Measurements from ENCODE around the gene RSRC2.

- TF ChIP-seq, protein P1, sequence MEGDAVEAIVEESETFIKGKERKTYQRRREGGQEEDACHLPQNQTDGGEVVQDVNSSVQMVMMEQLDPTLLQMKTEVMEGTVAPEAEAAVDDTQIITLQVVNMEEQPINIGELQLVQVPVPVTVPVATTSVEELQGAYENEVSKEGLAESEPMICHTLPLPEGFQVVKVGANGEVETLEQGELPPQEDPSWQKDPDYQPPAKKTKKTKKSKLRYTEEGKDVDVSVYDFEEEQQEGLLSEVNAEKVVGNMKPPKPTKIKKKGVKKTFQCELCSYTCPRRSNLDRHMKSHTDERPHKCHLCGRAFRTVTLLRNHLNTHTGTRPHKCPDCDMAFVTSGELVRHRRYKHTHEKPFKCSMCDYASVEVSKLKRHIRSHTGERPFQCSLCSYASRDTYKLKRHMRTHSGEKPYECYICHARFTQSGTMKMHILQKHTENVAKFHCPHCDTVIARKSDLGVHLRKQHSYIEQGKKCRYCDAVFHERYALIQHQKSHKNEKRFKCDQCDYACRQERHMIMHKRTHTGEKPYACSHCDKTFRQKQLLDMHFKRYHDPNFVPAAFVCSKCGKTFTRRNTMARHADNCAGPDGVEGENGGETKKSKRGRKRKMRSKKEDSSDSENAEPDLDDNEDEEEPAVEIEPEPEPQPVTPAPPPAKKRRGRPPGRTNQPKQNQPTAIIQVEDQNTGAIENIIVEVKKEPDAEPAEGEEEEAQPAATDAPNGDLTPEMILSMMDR (IDR thresholded peaks at IDR 0.05), result no peak
- no peak for TF ChIP-seq POLR2A (IDR thresholded peaks at IDR 0.05)
These were observed 20.6 kb upstream of the RSRC2 start for GRCh38 chr12:122547330-122547729.
